GM23338 (cell line): ENCODE data around the gene CDH8.

Experiments
- EZH2 ChIP-seq: fragments of 200-600 bp; sonication (generic); IDR thresholded peaks from one replicate; pipeline ENCODE4 v1.8.0; 2017; ENCODE audit warnings: antibody characterized with exemption, mild to moderate bottlenecking, low read depth; ENCODE audit not compliant: unreplicated experiment
- EZH2phosphoT487 ChIP-seq: fragments of 200-600 bp; sonication (generic); IDR thresholded peaks from one replicate; pipeline ENCODE4 v1.8.1; 2018; ENCODE audit warnings: antibody characterized with exemption; ENCODE audit not compliant: unreplicated experiment
- POLR2AphosphoS5 ChIP-seq: IDR thresholded peaks from 2 replicates; pipeline ENCODE4 v1.6.1; 2016; ENCODE audit warnings: antibody characterized with exemption, low read depth
- TF ChIP-seq, protein P1 (sequence below), 2 experiments: fragments of 200-600 bp in 1 of 2; sonication (generic) in 1 of 2; conservative IDR thresholded peaks; 2 replicates each; pipeline versions ENCODE4 v1.5.1 to v1.6.1; 2016 to 2017; ENCODE audit warnings: antibody characterized with exemption in 2 of 2, low read depth in 2 of 2, mild to moderate bottlenecking in 2 of 2, moderate library complexity in 1 of 2

GRCh38 chr16:61901689-61902088 is 134.5 kb downstream of the CDH8 start:
- TF ChIP-seq, protein P1, sequence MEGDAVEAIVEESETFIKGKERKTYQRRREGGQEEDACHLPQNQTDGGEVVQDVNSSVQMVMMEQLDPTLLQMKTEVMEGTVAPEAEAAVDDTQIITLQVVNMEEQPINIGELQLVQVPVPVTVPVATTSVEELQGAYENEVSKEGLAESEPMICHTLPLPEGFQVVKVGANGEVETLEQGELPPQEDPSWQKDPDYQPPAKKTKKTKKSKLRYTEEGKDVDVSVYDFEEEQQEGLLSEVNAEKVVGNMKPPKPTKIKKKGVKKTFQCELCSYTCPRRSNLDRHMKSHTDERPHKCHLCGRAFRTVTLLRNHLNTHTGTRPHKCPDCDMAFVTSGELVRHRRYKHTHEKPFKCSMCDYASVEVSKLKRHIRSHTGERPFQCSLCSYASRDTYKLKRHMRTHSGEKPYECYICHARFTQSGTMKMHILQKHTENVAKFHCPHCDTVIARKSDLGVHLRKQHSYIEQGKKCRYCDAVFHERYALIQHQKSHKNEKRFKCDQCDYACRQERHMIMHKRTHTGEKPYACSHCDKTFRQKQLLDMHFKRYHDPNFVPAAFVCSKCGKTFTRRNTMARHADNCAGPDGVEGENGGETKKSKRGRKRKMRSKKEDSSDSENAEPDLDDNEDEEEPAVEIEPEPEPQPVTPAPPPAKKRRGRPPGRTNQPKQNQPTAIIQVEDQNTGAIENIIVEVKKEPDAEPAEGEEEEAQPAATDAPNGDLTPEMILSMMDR (conservative IDR thresholded peaks at IDR 0.05; ENCODE audit: low read depth in 2 of 2): no peak
- TF ChIP-seq EZH2phosphoT487 (no peak), POLR2AphosphoS5 (no peak), EZH2 (no peak)
